Right renal pelvis (tissue), 4 donors: ENCODE measurements around the gene COP1. TPM values are rescaled to one million over a fixed set of nuclear protein-coding genes. Genes with fewer than 3 reads are reported as not detected.
"Not testable (repeated sequence)": the region's sequence is repeated elsewhere in the genome, so short reads cannot be mapped to it uniquely, and the experiment has no call there.

ENCODE experiments used
- DNase-seq, 4 donors: peaks; one replicate each; pipeline ENCODE4 v3.0.0-alpha.2; 2013; ENCODE audit warnings: low read depth in 4 of 4, low spot score in 3 of 4, missing footprints in 1 of 4
- polyA plus RNA-seq, 4 donors: library from polyadenylated mRNA; unstranded; fragments of 120-200 nt; gene quantifications; one replicate each; pipeline ENCODE4 v1.2.1, GENCODE V29; 2013; ENCODE audit not compliant: insufficient read length in 4 of 4

Gene COP1
- polyA plus RNA-seq, 4 donors, result 53.5 to 68.8 (median 64.4) TPM

GRCh38 chr1:176051902-176052518 is 155.1 kb downstream of the COP1 start:
- no peak for DNase-seq

GRCh38 chr1:176051402-176051801 is 155.7 kb downstream of the COP1 start:
- DNase-seq, result no peak

GRCh38 chr1:176049582-176049981 is 157.5 kb downstream of the COP1 start:
- no peak for DNase-seq

- no peak for DNase-seq
Measured at GRCh38 chr1:176046926-176047325, 160.2 kb downstream of the COP1 start.

- DNase-seq, result no peak
Measured at GRCh38 chr1:176043537-176043936, 163.5 kb downstream of the COP1 start.

GRCh38 chr1:176033881-176034280 is 173.2 kb downstream of the COP1 start:
- DNase-seq, result peak in 1 of 4 donors; percentile 4

GRCh38 chr1:176033474-176033873 is 173.6 kb downstream of the COP1 start:
- no peak for DNase-seq

- DNase-seq, result no peak
Measured at GRCh38 chr1:176032040-176032645, 174.9 kb downstream of the COP1 start.

- no peak for DNase-seq
Measured at GRCh38 chr1:176029609-176030008, 177.5 kb downstream of the COP1 start.

- no peak for DNase-seq
Measured at GRCh38 chr1:176029155-176029554, 177.9 kb downstream of the COP1 start.

- not testable (repeated sequence) for DNase-seq
Measured at GRCh38 chr1:176027934-176028333, 179.2 kb downstream of the COP1 start.

- no peak for DNase-seq
Measured at GRCh38 chr1:176022574-176022973, 184.5 kb downstream of the COP1 start.

- no peak for DNase-seq
Measured at GRCh38 chr1:176017722-176018121, 189.4 kb downstream of the COP1 start.

- DNase-seq, result no peak
Measured at GRCh38 chr1:176009951-176010350, 197.1 kb downstream of the COP1 start.

- not testable (repeated sequence) for DNase-seq
Measured at GRCh38 chr1:176007756-176008389, 199.2 kb downstream of the COP1 start.

GRCh38 chr1:175994660-175995059 is 212.4 kb downstream of the COP1 start:
- DNase-seq, result not testable (repeated sequence)

GRCh38 chr1:175992825-175993224 is 214.3 kb downstream of the COP1 start:
- not testable (repeated sequence) for DNase-seq

GRCh38 chr1:175992202-175992601 is 214.9 kb downstream of the COP1 start:
- DNase-seq, result not testable (repeated sequence)

- no peak for DNase-seq
Measured at GRCh38 chr1:175984813-175985212, 222.3 kb downstream of the COP1 start.

GRCh38 chr1:175984057-175984812 is 222.9 kb downstream of the COP1 start:
- no peak for DNase-seq

- DNase-seq, result not testable (repeated sequence)
Measured at GRCh38 chr1:175983363-175983762, 223.7 kb downstream of the COP1 start.
